Activated CD4-positive, alpha-beta T cell treated with anti-CD3 and anti-CD28 coated beads for 24 hours (primary cell): ENCODE measurements around the gene CHD5.

ENCODE experiments used
- DNase-seq, 2 donors: peaks; one replicate each; pipeline ENCODE4 v3.0.0-alpha.2; 2020; ENCODE audit warnings: low read depth in 2 of 2

Gene CHD5

GRCh38 chr1:6099787-6100765, 80.0 kb downstream of the CHD5 start:
- DNase-seq = no peak

GRCh38 chr1:6099297-6099696, 80.8 kb downstream of the CHD5 start:
- DNase-seq = no peak

GRCh38 chr1:6098303-6099215, 81.6 kb downstream of the CHD5 start:
- DNase-seq = no peak

GRCh38 chr1:6097824-6098223, 82.3 kb downstream of the CHD5 start:
- no peak for DNase-seq

- no peak for DNase-seq
Measured at GRCh38 chr1:6097117-6097595, 83.0 kb downstream of the CHD5 start.

- no peak for DNase-seq
Measured at GRCh38 chr1:6096243-6097116, 83.6 kb downstream of the CHD5 start.

GRCh38 chr1:6095511-6096242, 84.4 kb downstream of the CHD5 start:
- DNase-seq = no peak

GRCh38 chr1:6094801-6095505, 85.2 kb downstream of the CHD5 start:
- no peak for DNase-seq

GRCh38 chr1:6094246-6094645, 85.9 kb downstream of the CHD5 start:
- no peak for DNase-seq

- no peak for DNase-seq
Measured at GRCh38 chr1:6093611-6094010, 86.5 kb downstream of the CHD5 start.

- DNase-seq = no peak
Measured at GRCh38 chr1:6093071-6093470, 87.0 kb downstream of the CHD5 start.

- DNase-seq = no peak
Measured at GRCh38 chr1:6092211-6092610, 87.9 kb downstream of the CHD5 start.

- DNase-seq = no peak
Measured at GRCh38 chr1:6091823-6092109, 88.4 kb downstream of the CHD5 start.

GRCh38 chr1:6090996-6091822, 88.9 kb downstream of the CHD5 start:
- DNase-seq = no peak

- DNase-seq = no peak
Measured at GRCh38 chr1:6090288-6090687, 89.8 kb downstream of the CHD5 start.

GRCh38 chr1:6088956-6089355, 91.2 kb downstream of the CHD5 start:
- DNase-seq = no peak

- no peak for DNase-seq
Measured at GRCh38 chr1:6087958-6088357, 92.2 kb downstream of the CHD5 start.

- no peak for DNase-seq
Measured at GRCh38 chr1:6087377-6087772, 92.7 kb downstream of the CHD5 start.

- no peak for DNase-seq
Measured at GRCh38 chr1:6086762-6087376, 93.3 kb downstream of the CHD5 start.
